Measurements from ENCODE around the gene ARHGAP10. TPM values are rescaled to one million over a fixed set of nuclear protein-coding genes. Genes with fewer than 3 reads are reported as not detected.

The ARHGAP10 gene
- total and polyA plus RNA-seq, 4 experiments from 2014 or later = 6.4 to 8.3 (median 7.8) TPM

- Histone ChIP-seq H3K4me3 (ENCODE audit: low read length in 2 of 2) (no peak overlapping the region), H3K36me3 (ENCODE audit: insufficient read depth, low read length) (no peaks in the 10 kb centered on the region), H3K27me3 (ENCODE audit: insufficient read depth, low read length) (no peaks in the 10 kb centered on the region), H3K27ac (ENCODE audit: low read depth, low read length) (no peak overlapping the region), H3K4me1 (ENCODE audit: insufficient read depth, low read length) (peaks cover 18% of the 10 kb centered on the region), H3K9me3 (ENCODE audit: control insufficient read depth in 1 of 2, low read length in 2 of 2) (no peaks in the 10 kb centered on the region)
- H3K27ac Mint-ChIP-seq = no peak overlapping the region
- DNase-seq = no peak
- POLR2A ChIA-PET (ENCODE audit: partially characterized antibody) = no interaction called here
- no peaks in the 10 kb centered on the region for H3K27me3 Mint-ChIP-seq
- no peak overlapping the region for H3K4me3 Mint-ChIP-seq
- CTCF ChIA-PET (ENCODE audit: partially characterized antibody) = no interaction called here
- peaks cover 18 to 51% of the 10 kb centered on the region in 2 donors for H3K36me3 Mint-ChIP-seq
- peaks cover 13 to 21% (median 19%) of the 10 kb centered on the region in 4 donors for H3K4me1 Mint-ChIP-seq
- intact Hi-C loops (cut with micrococcal nuclease) = no loop called here
- peaks cover 0 to 2% (median 0%) of the 10 kb centered on the region in 8 donors for H3K9me3 Mint-ChIP-seq
Measured at GRCh38 chr4:147948336-147948735, 216.4 kb downstream of the ARHGAP10 start.

- Histone ChIP-seq H3K4me3 (ENCODE audit: low read length in 2 of 2) (no peak overlapping the region), H3K9me3 (ENCODE audit: control insufficient read depth in 1 of 2, low read length in 2 of 2) (no peaks in the 10 kb centered on the region), H3K27ac (ENCODE audit: low read depth, low read length) (no peak overlapping the region), H3K27me3 (ENCODE audit: insufficient read depth, low read length) (no peaks in the 10 kb centered on the region), H3K4me1 (ENCODE audit: insufficient read depth, low read length) (no peaks in the 10 kb centered on the region), H3K36me3 (ENCODE audit: insufficient read depth, low read length) (no peaks in the 10 kb centered on the region)
- peaks cover 22 to 58% of the 10 kb centered on the region in 2 donors for H3K36me3 Mint-ChIP-seq
- DNase-seq = no peak
- no peak overlapping the region for H3K4me3 Mint-ChIP-seq
- intact Hi-C loops (cut with micrococcal nuclease) = no loop called here
- H3K27me3 Mint-ChIP-seq = no peaks in the 10 kb centered on the region
- H3K9me3 Mint-ChIP-seq = peaks cover 0 to 7% (median 0%) of the 10 kb centered on the region in 8 donors
- H3K27ac Mint-ChIP-seq = no peak overlapping the region
- H3K4me1 Mint-ChIP-seq = peaks cover 0 to 4% (median 1%) of the 10 kb centered on the region in 4 donors
- POLR2A ChIA-PET (ENCODE audit: partially characterized antibody) = no interaction called here
- CTCF ChIA-PET (ENCODE audit: partially characterized antibody) = no interaction called here
Measured at GRCh38 chr4:147950261-147950660, 218.4 kb downstream of the ARHGAP10 start.

GRCh38 chr4:147950841-147951240, 219.0 kb downstream of the ARHGAP10 start:
- Histone ChIP-seq H3K27me3 (ENCODE audit: insufficient read depth, low read length) (no peaks in the 10 kb centered on the region), H3K4me1 (ENCODE audit: insufficient read depth, low read length) (no peaks in the 10 kb centered on the region), H3K27ac (ENCODE audit: low read depth, low read length) (no peak overlapping the region), H3K36me3 (ENCODE audit: insufficient read depth, low read length) (no peaks in the 10 kb centered on the region), H3K9me3 (ENCODE audit: control insufficient read depth in 1 of 2, low read length in 2 of 2) (no peaks in the 10 kb centered on the region), H3K4me3 (ENCODE audit: low read length in 2 of 2) (no peak overlapping the region)
- DNase-seq = no peak
- ChIA-PET POLR2A (ENCODE audit: partially characterized antibody) (no interaction called here), CTCF (ENCODE audit: partially characterized antibody) (no interaction called here)
- H3K4me3 Mint-ChIP-seq = no peak overlapping the region
- no peak overlapping the region for H3K27ac Mint-ChIP-seq
- no peaks in the 10 kb centered on the region for H3K27me3 Mint-ChIP-seq
- peaks cover 0 to 3% (median 0%) of the 10 kb centered on the region in 4 donors for H3K4me1 Mint-ChIP-seq
- peaks cover 0 to 7% (median 0%) of the 10 kb centered on the region in 8 donors for H3K9me3 Mint-ChIP-seq
- intact Hi-C loops (cut with micrococcal nuclease) = no loop called here
- H3K36me3 Mint-ChIP-seq = peaks cover 23 to 62% of the 10 kb centered on the region in 2 donors

- Histone ChIP-seq H3K4me3 (ENCODE audit: low read length in 2 of 2) (no peak overlapping the region), H3K27ac (ENCODE audit: low read depth, low read length) (no peak overlapping the region), H3K9me3 (ENCODE audit: control insufficient read depth in 1 of 2, low read length in 2 of 2) (no peaks in the 10 kb centered on the region), H3K4me1 (ENCODE audit: insufficient read depth, low read length) (no peaks in the 10 kb centered on the region), H3K27me3 (ENCODE audit: insufficient read depth, low read length) (no peaks in the 10 kb centered on the region), H3K36me3 (ENCODE audit: insufficient read depth, low read length) (no peaks in the 10 kb centered on the region)
- ChIA-PET CTCF (ENCODE audit: partially characterized antibody) (interaction anchor here (0.5 kb wide), 1 partner anchor 105 kb away, joined by 3 read pairs; no protein-coding TSS in a partner anchor), POLR2A (ENCODE audit: partially characterized antibody) (no interaction called here)
- peaks cover 12 to 41% of the 10 kb centered on the region in 2 donors for H3K36me3 Mint-ChIP-seq
- H3K4me3 Mint-ChIP-seq = no peak overlapping the region
- no peaks in the 10 kb centered on the region for H3K4me1 Mint-ChIP-seq
- no peak for DNase-seq
- H3K27ac Mint-ChIP-seq = no peak overlapping the region
- H3K27me3 Mint-ChIP-seq = no peaks in the 10 kb centered on the region
- H3K9me3 Mint-ChIP-seq = peaks cover 0 to 7% (median 0%) of the 10 kb centered on the region in 8 donors
- intact Hi-C loops (cut with micrococcal nuclease) = no loop called here
Measured at GRCh38 chr4:147954850-147955249, 223.0 kb downstream of the ARHGAP10 start.

GRCh38 chr4:147955827-147956558, 224.1 kb downstream of the ARHGAP10 start:
- no peaks in the 10 kb centered on the region for H3K36me3 ChIP-seq (ENCODE audit: insufficient read depth, low read length)
- H3K4me3 Mint-ChIP-seq = no peak overlapping the region
- H3K9me3 Mint-ChIP-seq = peaks cover 0 to 7% (median 0%) of the 10 kb centered on the region in 8 donors
- H3K4me3 ChIP-seq (ENCODE audit: low read length in 2 of 2) = no peak overlapping the region
- no peaks in the 10 kb centered on the region for H3K27me3 Mint-ChIP-seq
- peak overlapping the region in 1 of 7 donors; percentile 43 for H3K27ac Mint-ChIP-seq
- CTCF ChIA-PET (ENCODE audit: partially characterized antibody) = interaction anchor here (1.2 kb wide), 1 partner anchor 89 kb away, joined by 3 read pairs; no protein-coding TSS in a partner anchor
- no peak for DNase-seq
- no peaks in the 10 kb centered on the region for H3K9me3 ChIP-seq (ENCODE audit: control insufficient read depth in 1 of 2, low read length in 2 of 2)
- H3K27ac ChIP-seq (ENCODE audit: low read depth, low read length) = no peak overlapping the region
- H3K27me3 ChIP-seq (ENCODE audit: insufficient read depth, low read length) = no peaks in the 10 kb centered on the region
- intact Hi-C loops (cut with micrococcal nuclease) = no loop called here
- H3K4me1 ChIP-seq (ENCODE audit: insufficient read depth, low read length) = no peaks in the 10 kb centered on the region
- peaks cover 8 to 39% of the 10 kb centered on the region in 2 donors for H3K36me3 Mint-ChIP-seq
- H3K4me1 Mint-ChIP-seq = no peaks in the 10 kb centered on the region
- POLR2A ChIA-PET (ENCODE audit: partially characterized antibody) = no interaction called here

- Mint-ChIP-seq H3K36me3 (peaks cover 5 to 40% of the 10 kb centered on the region in 2 donors), H3K9me3 (peaks cover 0 to 7% (median 0%) of the 10 kb centered on the region in 8 donors), H3K4me3 (no peak overlapping the region), H3K4me1 (peaks cover 0 to 2% (median 0%) of the 10 kb centered on the region in 4 donors), H3K27me3 (no peaks in the 10 kb centered on the region), H3K27ac (no peak overlapping the region)
- ChIA-PET CTCF (ENCODE audit: partially characterized antibody) (interaction anchor here (1.2 kb wide), 1 partner anchor 91 kb away, joined by 3 read pairs; no protein-coding TSS in a partner anchor), POLR2A (ENCODE audit: partially characterized antibody) (no interaction called here)
- Histone ChIP-seq H3K36me3 (ENCODE audit: insufficient read depth, low read length) (no peaks in the 10 kb centered on the region), H3K27ac (ENCODE audit: low read depth, low read length) (no peak overlapping the region), H3K4me1 (ENCODE audit: insufficient read depth, low read length) (no peaks in the 10 kb centered on the region), H3K4me3 (ENCODE audit: low read length in 2 of 2) (no peak overlapping the region), H3K9me3 (ENCODE audit: control insufficient read depth in 1 of 2, low read length in 2 of 2) (no peaks in the 10 kb centered on the region), H3K27me3 (ENCODE audit: insufficient read depth, low read length) (no peaks in the 10 kb centered on the region)
- intact Hi-C loops (cut with micrococcal nuclease) = no loop called here
- no peak for DNase-seq
Measured at GRCh38 chr4:147957446-147957845, 225.6 kb downstream of the ARHGAP10 start.

GRCh38 chr4:147958057-147958456, 226.2 kb downstream of the ARHGAP10 start:
- H3K27me3 Mint-ChIP-seq = no peaks in the 10 kb centered on the region
- intact Hi-C loops (cut with micrococcal nuclease) = no loop called here
- CTCF ChIA-PET (ENCODE audit: partially characterized antibody) = no interaction called here

More at GRCh38 chr4:147958057-147958456, 226.2 kb downstream of the ARHGAP10 start:
- no peaks in the 10 kb centered on the region for H3K36me3 ChIP-seq (ENCODE audit: insufficient read depth, low read length)
- no peak overlapping the region for H3K4me3 ChIP-seq (ENCODE audit: low read length in 2 of 2)
- no peaks in the 10 kb centered on the region for H3K9me3 ChIP-seq (ENCODE audit: control insufficient read depth in 1 of 2, low read length in 2 of 2)
- H3K27ac Mint-ChIP-seq = no peak overlapping the region
- peaks cover 5 to 36% of the 10 kb centered on the region in 2 donors for H3K36me3 Mint-ChIP-seq
- H3K27ac ChIP-seq (ENCODE audit: low read depth, low read length) = no peak overlapping the region
- no peaks in the 10 kb centered on the region for H3K4me1 ChIP-seq (ENCODE audit: insufficient read depth, low read length)
- H3K27me3 ChIP-seq (ENCODE audit: insufficient read depth, low read length) = no peaks in the 10 kb centered on the region
- POLR2A ChIA-PET (ENCODE audit: partially characterized antibody) = no interaction called here
- H3K4me3 Mint-ChIP-seq = no peak overlapping the region
- DNase-seq = no peak
- peaks cover 0 to 2% (median 0%) of the 10 kb centered on the region in 4 donors for H3K4me1 Mint-ChIP-seq
- H3K9me3 Mint-ChIP-seq = peaks cover 0 to 7% (median 0%) of the 10 kb centered on the region in 8 donors
